ENCODE results near the gene SLC30A1.

GRCh38 chr1:211529453-211529852 lies 49.5 kb downstream of the SLC30A1 start:
- TF ChIP-seq KDM1A (IDR thresholded peaks at IDR 0.05; ENCODE audit: borderline replicate concordance) (no peak), PAX5 (IDR thresholded peaks at IDR 0.05; ENCODE audit: borderline replicate concordance, low read depth, low read length) (no peak)
